ENCODE data around the gene MICAL3.

GRCh38 chr22:17844150-17844549 is 180.2 kb downstream of the MICAL3 start:
- TF ChIP-seq POLR2AphosphoS5 (IDR thresholded peaks at IDR 0.05) (no peak), CTCF (IDR thresholded peaks at IDR 0.05) (no peak), EP300 (IDR thresholded peaks at IDR 0.05; ENCODE audit: low read depth) (no peak)
